ENCODE data around the gene EFCAB11.
A peak's percentile ranks its signal among the peaks of the same experiment; 100 is the strongest.

Gene EFCAB11

DNA sequence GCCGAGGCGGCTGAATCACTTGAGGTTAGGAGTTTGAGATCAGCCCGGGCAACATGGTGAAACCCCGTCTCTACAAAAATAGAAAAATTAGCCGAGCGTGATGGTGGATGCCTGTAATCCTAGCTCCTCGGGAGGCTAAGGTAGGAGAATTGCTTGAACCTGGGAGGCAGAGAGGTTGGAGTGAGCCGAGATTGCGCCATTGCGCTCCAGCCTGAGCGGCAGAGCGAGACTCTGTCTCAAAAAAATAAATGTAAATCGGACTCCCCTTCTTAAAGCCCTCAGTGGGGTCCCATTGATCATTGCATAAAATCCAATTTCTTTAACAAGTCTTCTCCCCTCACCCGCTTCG, 2.1 kb upstream of the EFCAB11 start:
- DNase-seq, result no peak

DNA sequence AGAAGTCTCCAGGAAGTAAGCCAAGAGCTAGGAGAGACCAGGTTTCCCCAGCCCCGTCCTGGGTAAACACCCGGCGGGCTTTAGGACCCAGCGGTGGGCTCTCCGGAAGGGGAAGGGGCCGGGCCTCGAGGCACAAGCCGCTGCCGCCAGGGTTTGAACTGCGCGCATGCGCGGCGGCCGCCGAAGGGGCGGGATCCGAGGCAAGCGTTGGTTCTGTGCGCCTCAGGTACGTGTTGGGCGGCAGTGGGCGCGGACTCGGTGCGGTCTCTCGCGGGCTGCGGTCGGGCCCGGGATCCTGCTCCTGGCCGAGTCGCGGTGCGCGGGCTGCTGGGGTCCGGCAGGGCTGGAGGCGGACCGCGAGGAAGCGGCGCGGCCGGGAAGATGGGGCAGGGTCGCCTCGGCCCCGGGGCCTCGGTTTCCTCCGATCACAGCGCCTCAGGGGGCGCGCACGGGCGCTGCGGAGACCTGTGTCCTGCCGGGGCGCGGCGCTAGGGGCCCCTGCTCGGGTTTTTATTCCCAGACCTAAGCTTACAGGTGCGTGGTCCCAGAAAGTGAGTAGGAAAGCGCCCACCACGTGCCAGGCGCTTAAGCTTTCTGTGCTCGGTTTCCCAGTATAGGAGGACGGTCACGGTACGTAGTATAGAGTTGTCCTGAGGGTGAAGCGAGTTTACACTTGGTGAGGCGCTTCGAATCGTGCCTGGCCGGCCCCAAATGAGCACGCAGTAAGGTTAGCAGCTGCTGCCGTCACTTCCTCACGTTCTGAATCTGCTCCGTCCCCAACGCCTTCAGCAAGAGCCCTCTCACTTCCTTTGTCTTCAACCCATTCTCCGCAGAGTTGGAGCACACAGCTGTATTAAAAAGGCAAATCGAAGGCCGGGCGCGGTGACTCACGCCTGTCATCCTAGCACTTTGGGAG, 1.5 kb upstream of the EFCAB11 start, which contains the start of gene TDP1:
TSS of gene TDP1 (plus strand) at position 183 of the 916 bp plus-strand sequence. CDS start 7,188 bp downstream, outside the sequence.
- DNase-seq, result peak; percentile 97

DNA sequence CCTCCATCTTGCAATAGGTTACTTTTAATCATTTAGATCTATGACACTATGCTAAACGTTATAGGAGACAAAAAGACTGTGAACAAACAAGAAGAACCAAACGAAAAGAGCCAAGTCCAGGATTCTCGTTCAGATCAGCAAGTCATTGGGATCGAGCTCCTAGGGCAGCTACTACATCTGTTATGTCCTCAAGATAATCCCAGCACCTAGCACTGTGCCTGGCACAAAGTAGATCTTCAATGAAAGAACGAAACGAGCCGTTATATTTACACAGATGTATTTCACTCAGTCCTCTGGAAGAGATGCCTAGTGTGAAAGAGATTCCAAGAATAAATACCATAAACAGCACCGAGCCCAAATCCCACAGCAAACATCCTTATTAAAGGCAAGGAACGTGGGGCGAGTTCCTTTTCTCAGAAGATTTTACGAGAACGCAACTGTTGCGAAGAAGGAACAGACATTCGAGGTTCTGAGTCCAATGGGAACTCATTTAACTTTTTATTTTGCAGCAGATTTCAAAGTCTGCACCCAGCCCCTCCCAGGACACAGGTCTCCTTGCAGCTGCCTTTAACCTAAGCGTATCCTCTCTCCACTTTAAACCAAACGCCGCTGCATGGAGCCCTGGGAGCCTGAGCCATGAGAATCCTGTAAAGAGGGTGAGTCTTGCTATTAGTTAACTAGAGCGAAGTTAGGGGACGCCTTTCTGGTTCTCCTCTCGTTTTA, 653 bp upstream of the EFCAB11 start:
- no peak for DNase-seq

DNA sequence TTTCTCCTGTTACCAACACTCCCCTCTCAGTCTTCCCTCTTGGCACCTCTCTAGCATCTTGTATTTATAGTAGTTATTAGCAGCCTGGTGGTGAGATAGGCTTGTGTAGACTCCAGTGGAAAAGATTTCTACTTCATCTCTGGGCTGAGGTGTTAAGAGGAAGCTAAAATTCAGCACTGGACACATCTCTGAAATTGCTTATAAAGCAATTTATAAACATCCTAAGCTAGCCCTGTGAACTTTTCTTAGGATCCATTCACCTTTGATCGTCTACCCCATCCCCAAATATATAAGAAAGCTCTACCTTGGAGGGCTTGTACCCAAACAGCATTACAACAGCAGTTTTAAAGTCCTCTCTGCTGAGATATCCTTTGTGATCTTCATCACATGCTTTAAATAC, 928 bp downstream of the EFCAB11 start:
- no peak for DNase-seq

DNA sequence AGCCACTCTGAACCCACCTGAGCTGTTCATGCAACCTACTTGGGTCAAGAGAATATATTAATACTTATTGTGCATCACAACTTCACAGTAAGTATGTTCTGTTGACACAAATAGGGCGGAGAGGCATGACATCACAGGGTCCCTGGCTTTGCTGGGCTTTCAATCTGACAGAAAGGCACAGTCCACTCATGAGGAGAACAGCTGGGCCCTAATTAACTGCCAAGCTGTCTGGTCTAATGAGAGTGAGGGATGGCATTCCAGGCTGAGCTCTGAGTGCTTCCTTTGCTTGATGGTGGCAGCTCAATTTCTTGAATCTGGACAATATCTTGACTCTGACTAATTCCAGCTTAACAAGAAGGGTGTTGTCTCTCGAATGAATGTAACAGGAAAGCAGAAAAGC, 2.0 kb downstream of the EFCAB11 start:
- DNase-seq, result peak; percentile 13

DNA sequence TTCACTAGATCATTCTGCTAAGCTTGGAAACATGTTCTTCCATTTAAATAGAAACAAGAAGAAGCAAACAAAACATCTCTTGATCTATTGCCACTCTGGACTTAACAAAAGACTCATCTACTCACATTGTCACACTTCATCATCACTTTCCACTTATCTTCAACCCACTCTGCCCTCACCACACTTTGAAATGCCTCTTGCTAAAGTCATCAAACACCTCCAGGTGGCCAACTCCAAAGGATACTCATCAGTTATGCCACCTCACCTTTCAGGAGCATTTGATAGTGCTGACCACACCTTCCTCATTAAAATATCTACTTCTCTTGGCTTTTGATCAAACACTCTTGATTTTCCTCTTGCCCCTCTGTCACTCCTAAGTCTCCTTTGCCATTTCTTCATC, 7.2 kb downstream of the EFCAB11 start:
- DNase-seq, result no peak

DNA sequence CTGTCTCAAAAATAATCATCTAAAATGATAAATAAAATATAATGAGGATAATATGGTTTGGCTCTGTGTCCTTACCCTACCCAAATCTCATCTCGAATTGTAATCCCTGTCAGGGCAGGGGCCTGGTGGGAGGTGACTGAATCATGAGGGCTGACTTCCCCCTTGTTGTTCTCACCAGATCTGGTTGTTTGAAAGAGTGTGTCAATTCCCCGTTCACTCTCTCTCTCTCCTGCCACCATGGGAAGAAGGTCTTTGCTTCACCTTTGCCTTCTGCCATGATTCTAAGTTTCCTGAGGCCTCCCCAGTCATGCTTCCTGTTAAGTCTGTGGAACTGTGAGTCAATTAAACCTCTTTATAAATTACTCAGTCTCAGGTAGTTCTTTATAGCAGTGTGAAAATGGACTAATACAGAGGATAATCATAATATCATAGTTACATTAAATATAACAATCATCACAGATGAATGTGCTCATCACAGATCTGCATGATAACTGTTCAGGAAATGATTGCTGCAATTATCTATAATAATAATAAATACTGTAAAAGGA, 12.6 kb downstream of the EFCAB11 start:
- no peak for DNase-seq

DNA sequence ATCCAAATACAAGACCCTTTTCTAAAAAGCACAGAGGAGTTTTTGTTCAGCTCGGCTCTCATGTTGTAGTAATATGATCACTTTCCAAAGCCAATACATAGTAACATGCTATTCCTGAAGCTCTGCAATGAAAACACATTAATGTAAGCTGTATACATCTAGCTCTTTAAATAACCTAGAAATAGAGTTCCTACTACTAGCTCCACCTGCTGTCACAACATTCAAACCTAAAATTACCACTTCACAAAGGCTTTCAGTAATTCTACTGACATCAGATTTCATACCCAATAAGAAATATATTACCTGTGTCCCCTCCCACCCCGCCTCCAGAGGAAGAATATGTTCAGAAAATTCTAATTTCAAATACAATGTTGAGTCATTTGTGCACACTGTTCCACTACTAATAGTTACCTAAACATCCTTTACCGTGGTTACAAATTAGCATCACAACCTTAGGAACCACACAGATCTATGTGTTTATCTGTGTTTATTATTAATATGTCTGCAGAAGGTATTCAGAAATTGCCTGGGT, 17.8 kb downstream of the EFCAB11 start:
- no peak for DNase-seq

DNA sequence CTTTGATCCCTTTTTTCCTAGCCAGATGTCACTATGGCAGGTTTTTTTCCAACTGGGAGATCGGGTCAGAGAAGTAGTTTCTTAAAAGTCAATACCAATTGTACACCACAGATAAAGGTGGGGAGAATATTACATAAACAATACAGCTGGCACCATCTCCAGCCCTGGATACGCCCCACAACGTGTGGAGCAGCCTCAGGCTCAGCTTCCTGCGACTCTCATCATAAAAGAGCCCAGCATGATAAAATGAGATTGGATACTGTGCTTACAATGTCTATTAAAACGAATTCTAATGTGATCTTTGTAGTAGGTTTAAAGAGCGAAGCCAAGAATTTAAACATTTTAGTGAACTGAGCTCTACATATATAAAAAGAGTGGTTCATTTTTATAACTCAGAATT, 21.5 kb downstream of the EFCAB11 start:
- no peak for DNase-seq

DNA sequence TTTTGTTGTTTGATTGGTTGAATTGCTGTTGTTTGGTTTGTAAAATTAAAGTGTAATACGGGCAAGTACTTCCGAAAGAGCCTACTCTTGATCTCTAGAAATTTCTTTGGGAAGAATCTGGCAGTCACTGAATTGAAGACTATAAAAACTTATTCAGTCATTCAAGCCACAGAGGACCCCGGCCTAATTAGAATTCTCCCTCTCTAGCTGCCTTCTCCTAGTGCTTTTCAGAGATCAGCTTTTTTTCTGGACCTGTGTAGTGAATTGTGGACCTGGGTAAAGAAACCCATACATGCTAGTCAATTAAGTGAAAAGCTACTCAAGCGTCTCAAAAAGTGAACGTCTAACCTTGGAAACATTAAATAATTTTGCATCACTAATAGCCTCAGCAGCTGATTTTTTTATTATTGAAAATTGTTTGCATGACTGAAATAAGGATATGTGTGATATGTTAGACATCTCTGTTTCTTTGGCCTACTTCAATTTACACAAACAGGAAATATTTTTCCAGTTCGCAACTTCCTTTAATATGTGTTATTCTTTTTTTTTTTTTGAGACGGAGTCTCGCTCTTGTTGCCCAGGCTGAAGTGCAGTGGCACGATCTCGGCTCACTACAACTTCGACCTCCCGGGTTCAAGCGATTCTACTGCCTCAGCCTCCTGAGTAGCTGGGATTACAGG, 27.2 kb downstream of the EFCAB11 start:
- DNase-seq, result no peak

DNA sequence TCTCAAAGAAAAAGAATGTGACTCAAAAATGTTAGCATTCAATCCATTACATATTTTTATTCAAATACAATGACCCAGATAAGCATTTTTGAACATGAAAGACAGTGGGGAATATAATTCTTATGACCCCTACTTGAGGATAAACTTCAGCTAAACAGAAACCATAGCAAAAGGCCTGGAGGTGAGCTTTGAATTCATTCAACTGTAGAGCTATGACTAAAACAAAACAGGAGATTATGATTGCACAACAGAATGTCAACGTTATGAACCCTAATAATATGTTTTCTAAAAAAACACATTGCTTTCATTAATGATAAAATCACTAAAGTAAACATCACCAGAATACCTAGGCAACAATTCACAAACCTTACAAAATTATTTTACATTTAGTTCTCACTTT, 27.8 kb downstream of the EFCAB11 start:
- DNase-seq, result no peak

DNA sequence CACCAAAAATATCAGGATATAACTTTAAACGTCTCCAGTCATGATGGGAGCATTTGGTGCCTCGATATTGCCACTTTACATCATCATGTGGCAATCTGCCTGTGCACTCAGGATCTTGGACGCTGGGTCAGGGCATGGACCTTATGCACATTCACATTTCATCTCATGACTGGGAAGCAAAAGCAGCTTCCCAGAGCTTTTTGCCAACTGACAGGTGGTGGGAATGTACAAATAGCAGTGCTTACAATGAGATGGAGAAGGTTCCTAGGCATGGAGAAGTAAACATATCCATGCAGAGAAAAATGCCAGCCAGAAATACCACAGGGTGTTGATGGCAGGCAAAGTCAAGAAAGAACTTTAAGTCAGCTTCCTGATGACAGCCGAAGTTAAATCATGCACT, 30.3 kb downstream of the EFCAB11 start:
- peak; percentile 61 for DNase-seq

DNA sequence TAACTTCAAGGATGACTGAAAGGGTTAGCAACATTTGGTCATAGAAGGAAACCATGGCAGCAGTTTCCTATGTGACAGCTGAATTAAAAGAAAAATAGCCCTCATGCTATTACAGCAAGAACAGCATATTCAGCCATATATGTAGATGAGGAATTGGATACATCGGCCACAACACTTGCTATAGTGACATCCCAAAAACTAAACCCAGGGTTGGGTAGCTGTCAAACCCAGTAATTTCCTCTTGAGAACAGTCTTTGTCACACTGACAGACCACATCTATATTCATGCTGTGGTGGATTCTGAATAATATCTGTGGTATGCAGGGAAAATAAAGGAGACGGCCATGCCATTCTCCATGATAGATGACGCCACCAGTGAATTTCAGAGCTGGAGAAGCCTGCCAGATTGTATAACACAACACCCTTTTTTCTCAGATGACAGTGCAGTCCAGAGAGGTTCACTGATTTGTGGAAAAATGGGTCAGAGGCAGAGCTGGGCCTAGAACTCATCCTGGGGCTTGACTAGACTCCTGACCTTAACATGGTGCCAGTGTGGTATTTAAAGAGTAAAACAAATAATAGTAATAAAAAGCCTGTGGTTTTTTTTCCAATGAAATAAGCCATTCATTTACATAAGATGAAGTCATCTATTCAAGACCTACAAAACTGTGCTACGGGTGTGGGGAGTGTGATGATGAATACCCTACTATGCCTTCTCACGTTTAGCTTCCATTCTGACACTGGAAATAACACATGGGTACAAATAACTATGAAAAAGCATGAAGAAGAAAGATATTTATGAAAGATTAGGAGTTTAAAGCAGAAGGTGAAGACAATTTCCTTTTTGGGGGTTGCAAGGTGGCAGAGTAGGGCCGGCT, 32.3 kb downstream of the EFCAB11 start:
- no peak for DNase-seq

DNA sequence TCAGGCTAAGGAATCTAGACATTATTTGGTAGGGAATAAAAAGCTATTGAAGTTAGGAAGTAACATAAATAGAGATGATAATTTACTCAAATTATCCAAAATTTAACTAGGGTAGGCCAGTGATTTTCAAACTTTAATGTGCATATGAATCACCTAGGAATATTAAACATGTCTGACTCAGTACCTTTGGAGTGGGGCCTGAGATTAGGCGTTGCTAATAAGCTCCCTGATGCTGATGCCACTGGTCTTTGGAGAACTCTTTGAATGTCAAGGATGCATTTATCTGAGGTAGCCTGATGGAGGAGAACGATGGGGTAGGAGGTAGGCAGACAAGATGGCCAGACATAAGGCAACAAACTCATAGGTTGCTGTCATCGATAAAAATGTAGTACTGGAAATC, 33.2 kb downstream of the EFCAB11 start:
- no peak for DNase-seq

DNA sequence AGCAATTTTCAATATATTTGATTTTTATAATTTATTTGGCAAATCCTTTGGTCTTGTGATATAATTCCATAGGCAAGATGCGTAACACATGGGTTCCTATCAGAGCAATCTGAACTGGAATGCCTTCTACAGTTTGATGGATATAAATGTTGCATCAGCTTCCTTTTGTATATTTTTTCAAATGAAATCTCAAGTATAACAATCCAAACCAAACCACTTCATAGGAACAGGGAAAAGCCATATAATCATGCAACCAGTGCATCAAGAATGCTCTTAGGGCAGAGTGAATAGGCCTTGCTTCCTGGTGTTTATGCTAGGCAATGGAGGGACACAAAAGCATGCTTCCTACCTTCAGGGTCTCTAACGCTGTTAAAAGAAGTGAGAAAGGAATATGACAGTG, 34.5 kb downstream of the EFCAB11 start:
- no peak for DNase-seq

DNA sequence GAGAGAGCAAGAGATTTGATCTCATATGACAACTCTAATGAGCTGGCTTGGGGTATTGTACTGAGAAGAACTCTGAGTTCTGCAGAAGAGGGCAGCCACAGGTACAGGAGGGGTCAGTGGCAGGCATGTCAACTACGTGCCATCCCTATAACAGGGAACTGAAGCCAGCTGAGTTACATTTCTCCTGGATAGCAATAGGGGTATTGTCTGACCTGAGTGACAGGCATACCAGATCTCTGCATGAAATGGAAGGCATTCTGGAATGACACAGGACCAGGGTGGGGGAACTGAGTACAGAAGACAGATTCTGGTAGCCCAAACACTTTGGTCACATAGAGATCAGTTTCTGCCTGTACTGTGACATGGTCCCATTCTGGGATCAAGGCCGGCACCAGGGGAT, 35.8 kb downstream of the EFCAB11 start:
- no peak for DNase-seq

DNA sequence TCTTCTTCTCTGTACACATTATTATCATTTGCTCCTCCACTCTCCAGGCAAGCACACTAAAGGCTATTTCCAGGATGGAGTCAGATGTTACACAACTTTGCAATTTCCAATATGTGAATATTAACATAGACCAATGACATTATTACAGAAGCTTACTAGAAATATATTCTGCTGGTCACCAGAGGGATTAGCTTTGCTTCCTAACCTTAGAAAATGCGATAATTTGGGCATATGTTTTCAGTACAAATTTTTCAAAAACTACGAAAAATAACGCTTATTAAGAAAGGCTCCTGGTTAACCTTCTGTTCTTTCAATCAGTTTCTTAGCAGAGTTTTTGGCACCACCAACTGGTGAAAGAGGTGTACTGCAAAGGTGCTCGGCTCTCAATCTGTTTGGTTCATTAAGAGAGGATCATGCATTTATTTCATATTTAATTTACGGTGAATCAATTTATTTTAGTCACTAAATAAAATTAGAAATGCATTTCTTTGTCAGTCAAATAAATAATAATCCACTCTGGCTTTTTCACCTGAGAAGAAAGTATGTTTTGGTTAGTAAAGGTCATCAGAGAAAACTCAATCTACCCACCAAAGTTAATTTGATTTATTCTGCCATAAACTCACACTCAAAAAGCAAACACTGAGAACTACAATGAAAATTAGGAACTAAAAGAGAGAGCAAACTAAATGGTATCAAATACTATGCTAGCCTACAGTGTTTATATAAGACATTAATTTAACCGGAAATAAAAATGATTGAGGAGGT, 39.2 kb downstream of the EFCAB11 start:
- peak; percentile 93 for DNase-seq

DNA sequence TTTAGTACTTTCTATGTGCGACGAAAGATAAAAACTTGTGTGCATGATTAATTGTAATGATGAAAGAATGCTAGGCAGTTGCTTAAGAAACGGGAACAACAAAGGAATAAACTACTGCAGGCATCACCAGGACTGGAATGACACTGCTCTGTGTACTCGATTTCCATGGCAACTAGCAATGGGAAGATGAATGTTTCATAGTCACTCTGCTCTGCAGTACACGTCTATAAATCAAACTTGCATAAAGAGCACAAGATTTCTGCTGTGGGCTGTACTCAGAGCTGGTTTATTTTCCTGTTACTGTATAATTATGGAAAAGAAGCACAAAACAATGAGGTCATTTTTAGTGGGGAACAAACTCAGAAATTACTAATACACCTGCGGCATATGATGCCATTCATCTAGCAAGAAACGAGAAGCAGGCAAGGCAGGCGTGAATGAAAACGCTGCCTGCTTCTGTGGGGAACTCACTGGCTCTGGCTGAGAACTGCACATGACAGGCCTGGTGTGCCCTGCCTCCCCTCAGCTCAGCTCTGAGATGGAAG, 41.8 kb downstream of the EFCAB11 start:
- DNase-seq, result peak; percentile 31

DNA sequence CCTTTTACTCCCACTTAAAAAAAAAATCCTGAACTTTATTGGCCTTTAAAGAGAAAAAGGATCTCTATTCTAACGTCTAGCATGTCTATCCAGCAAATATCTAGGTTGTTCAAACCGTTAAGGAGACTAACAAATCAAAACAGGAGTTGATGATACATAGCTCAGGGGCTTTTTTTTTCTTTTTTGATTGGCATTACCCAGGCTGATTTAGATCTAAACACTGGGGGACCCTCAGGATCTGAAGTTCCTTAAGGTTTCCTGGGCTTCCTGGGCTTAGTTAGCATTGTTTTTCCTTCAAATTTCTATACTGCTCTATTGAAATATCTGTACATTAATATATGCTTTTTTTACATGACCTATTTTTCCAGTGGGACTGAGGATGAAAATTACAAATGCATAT, 42.3 kb downstream of the EFCAB11 start:
- no peak for DNase-seq

DNA sequence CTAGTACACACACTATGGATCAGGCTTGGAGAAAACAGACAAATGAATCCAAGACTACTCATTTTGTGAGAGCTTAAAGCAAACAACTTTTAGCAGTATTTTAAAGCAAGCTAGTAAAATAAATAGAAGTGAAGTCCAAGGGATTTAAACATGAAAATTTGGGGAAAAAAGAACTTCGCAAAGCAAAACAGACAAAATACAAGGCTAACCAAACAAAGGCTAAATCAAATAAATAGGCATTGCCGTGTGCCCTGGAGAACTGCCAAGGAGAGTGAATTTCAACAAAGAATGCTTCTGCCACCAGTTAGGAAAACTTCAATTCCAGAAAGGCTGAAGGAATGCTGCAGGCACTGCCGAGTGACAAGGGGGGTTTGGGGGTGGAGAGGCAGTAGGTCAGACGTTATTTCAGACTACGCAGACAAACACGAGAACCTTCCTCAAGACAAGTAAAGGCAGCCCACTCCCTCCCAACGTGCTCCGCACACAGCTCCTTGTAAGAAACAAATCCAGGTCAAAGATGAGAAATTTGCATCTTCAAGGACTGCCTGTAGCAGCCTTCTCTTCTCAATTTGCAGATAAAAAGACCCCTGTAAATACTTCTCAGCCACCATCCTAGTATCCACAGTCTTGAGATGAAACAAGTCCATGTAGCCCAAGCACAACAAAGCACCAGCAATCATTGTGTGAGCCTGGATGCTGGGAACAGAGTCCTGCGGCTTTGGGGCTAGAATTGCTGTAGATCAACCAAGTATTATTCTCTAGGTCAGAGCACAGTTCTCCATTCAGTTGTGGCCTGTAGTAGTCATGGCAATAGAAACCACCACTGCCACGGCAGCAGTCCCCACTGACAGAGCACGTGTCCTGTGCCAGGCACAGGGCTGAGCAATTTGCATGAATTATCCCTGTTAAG, 43.3 kb downstream of the EFCAB11 start:
- peak; percentile 19 for DNase-seq
